Measurements from ENCODE around the gene NPIPB4. TPM values are rescaled to one million over a fixed set of nuclear protein-coding genes. Genes with fewer than 3 reads are reported as not detected.

Gene NPIPB4
- total RNA-seq, 1 donor from 2014 or later: 34.1 TPM

Other genes with a start within 250 kb of the NPIPB4 start
- gene IGSF6, start 205.1 kb downstream of the NPIPB4 start, total RNA-seq: 0.05 TPM in 1 of 2 replicates, not detected in the other
- gene OTOA, start 193.8 kb downstream of the NPIPB4 start, total RNA-seq: 0.10 TPM in 1 of 2 replicates, not detected in the other
- 185 and 268 TPM in 2 replicates for gene UQCRC2, start 95.6 kb upstream of the NPIPB4 start, total RNA-seq
- gene PDZD9, start 143.4 kb upstream of the NPIPB4 start, total RNA-seq: not detected in 2 replicates
- gene MOSMO, start 150.4 kb upstream of the NPIPB4 start, total RNA-seq: 4.7 and 12.1 TPM in 2 replicates
- gene VWA3A, start 234.8 kb upstream of the NPIPB4 start, total RNA-seq: 0.10 TPM in 1 of 2 replicates, not detected in the other